Left lobe of liver (tissue), 2 donors: ENCODE measurements around the gene HAPSTR1. TPM values are rescaled to one million over a fixed set of nuclear protein-coding genes. Genes with fewer than 3 reads are reported as not detected.
"Not testable (repeated sequence)": the region's sequence is repeated elsewhere in the genome, so short reads cannot be mapped to it uniquely, and the experiment has no call there.

Source experiments
- ATAC-seq: fragments of 200-7000 bp; cut with Tn5 transposase; one replicate; pipeline ENCODE4 v1.9.1; 2020; ENCODE audit warnings: mild to moderate bottlenecking, moderate library complexity
- DNase-seq: peaks from one replicate; pipeline ENCODE4 v3.0.0-alpha.2; 2020; ENCODE audit warnings: low spot score
- total RNA-seq: library from RNA; stranded (reverse); gene quantifications from one replicate; pipeline ENCODE4 v1.2.1, GENCODE V29; 2021
- donor health status: DM: no; HTN: no; CAD: no; lungs with moderate emphysema.
- donor health status: DM: no; HTN: yes; CAD: no.

HAPSTR1 gene
- 30.3 TPM for total RNA-seq

GRCh38 chr16:9090960-9091866 is at the start of gene HAPSTR1:
HAPSTR1 (plus strand) TSS chr16:9091644; CDS start chr16:9092045, 401 bp downstream.
- ATAC-seq (peak; percentile 88), DNase-seq (peak; percentile 100)

- no peak for ATAC-seq
- no peak for DNase-seq
These were observed 48.9 kb upstream of the HAPSTR1 start for GRCh38 chr16:9042533-9042932.

GRCh38 chr16:9042964-9043680 is 48.3 kb upstream of the HAPSTR1 start:
- ATAC-seq (no peak), DNase-seq (no peak)

- not testable (repeated sequence) for ATAC-seq, DNase-seq
These were observed 45.9 kb upstream of the HAPSTR1 start for GRCh38 chr16:9045562-9045961.

GRCh38 chr16:9046667-9047055 is 44.8 kb upstream of the HAPSTR1 start:
- ATAC-seq (no peak), DNase-seq (no peak)

GRCh38 chr16:9047689-9048301 is 43.6 kb upstream of the HAPSTR1 start:
- peak; percentile 95 for DNase-seq
- ATAC-seq: peak; percentile 97

- ATAC-seq (peak; percentile 49), DNase-seq (no peak)
These were observed 43.1 kb upstream of the HAPSTR1 start for GRCh38 chr16:9048302-9048700.

GRCh38 chr16:9049241-9049640 is 42.2 kb upstream of the HAPSTR1 start:
- no peak for ATAC-seq
- no peak for DNase-seq

- DNase-seq (no peak), ATAC-seq (no peak)
These were observed 41.2 kb upstream of the HAPSTR1 start for GRCh38 chr16:9050102-9050830.

GRCh38 chr16:9053006-9053601 is 38.3 kb upstream of the HAPSTR1 start:
- ATAC-seq (peak; percentile 79), DNase-seq (peak; percentile 67)

- ATAC-seq (no peak), DNase-seq (no peak)
These were observed 37.0 kb upstream of the HAPSTR1 start for GRCh38 chr16:9054460-9054859.

- ATAC-seq: no peak
- no peak for DNase-seq
These were observed 36.3 kb upstream of the HAPSTR1 start for GRCh38 chr16:9055115-9055514.

GRCh38 chr16:9055661-9056060 is 35.8 kb upstream of the HAPSTR1 start:
- ATAC-seq (no peak), DNase-seq (no peak)

- no peak for ATAC-seq
- DNase-seq: no peak
These were observed 35.4 kb upstream of the HAPSTR1 start for GRCh38 chr16:9056061-9056460.

GRCh38 chr16:9058211-9058610 is 33.2 kb upstream of the HAPSTR1 start:
- DNase-seq: no peak
- ATAC-seq: no peak

- ATAC-seq (no peak), DNase-seq (no peak)
These were observed 31.2 kb upstream of the HAPSTR1 start for GRCh38 chr16:9060225-9060624.

GRCh38 chr16:9061358-9061813 is 30.1 kb upstream of the HAPSTR1 start:
- DNase-seq (no peak), ATAC-seq (no peak)

GRCh38 chr16:9062301-9062700 is 29.1 kb upstream of the HAPSTR1 start:
- DNase-seq (no peak), ATAC-seq (no peak)

GRCh38 chr16:9065077-9065476 is 26.4 kb upstream of the HAPSTR1 start:
- no peak for DNase-seq
- no peak for ATAC-seq

GRCh38 chr16:9068886-9069285 is 22.6 kb upstream of the HAPSTR1 start:
- no peak for ATAC-seq
- no peak for DNase-seq
